Smooth muscle cell (in vitro differentiated cells): ENCODE results near the gene PTPN4. TPM values are rescaled to one million over a fixed set of nuclear protein-coding genes. Genes with fewer than 3 reads are reported as not detected.
"Not testable (repeated sequence)": the region's sequence is repeated elsewhere in the genome, so short reads cannot be mapped to it uniquely, and the experiment has no call there.

ENCODE experiments used
- DNase-seq: peaks from one replicate; lab custom pipeline; 2025; ENCODE audit not compliant: unreplicated experiment; lab: John Stamatoyannopoulos, UW
- H2AFZ ChIP-seq: fragments of 200-600 bp; sonication (generic); 2 replicates; pipeline ENCODE4 v1.6.0; 2016; ENCODE audit warnings: antibody characterized with exemption, low read depth, mild to moderate bottlenecking
- H3F3A ChIP-seq: fragments of 200-600 bp; sonication (generic); 2 replicates; pipeline ENCODE4 v1.6.0; 2017; ENCODE audit warnings: antibody characterized with exemption, low read depth
- H3K27ac ChIP-seq: fragments of 200-600 bp; sonication (generic); 2 replicates; pipeline ENCODE4 v1.5.1; 2016; ENCODE audit warnings: low read depth, mild to moderate bottlenecking
- H3K27me3 ChIP-seq: fragments of 200-600 bp; sonication (generic); 2 replicates; pipeline ENCODE4 v1.6.1; 2016; ENCODE audit warnings: low read depth, mild to moderate bottlenecking
- H3K36me3 ChIP-seq: fragments of 200-600 bp; sonication (generic); 2 replicates; pipeline ENCODE4 v1.5.1; 2016; ENCODE audit warnings: low read depth
- H3K4me1 ChIP-seq: fragments of 200-600 bp; sonication (generic); 2 replicates; pipeline ENCODE4 v1.5.1; 2016; ENCODE audit warnings: low read depth
- H3K4me2 ChIP-seq: fragments of 200-600 bp; sonication (generic); 2 replicates; pipeline ENCODE4 v1.6.0; 2016; ENCODE audit warnings: mild to moderate bottlenecking
- H3K4me3 ChIP-seq: fragments of 200-600 bp; sonication (generic); 2 replicates; pipeline ENCODE4 v1.5.1; 2016; ENCODE audit warnings: mild to moderate bottlenecking
- H3K79me2 ChIP-seq: fragments of 200-600 bp; sonication (generic); 2 replicates; pipeline ENCODE4 v1.6.0; 2016; ENCODE audit warnings: low read depth, mild to moderate bottlenecking
- H3K9ac ChIP-seq: fragments of 200-600 bp; sonication (generic); 2 replicates; pipeline ENCODE4 v1.6.0; 2016; ENCODE audit warnings: low read depth
- H3K9me3 ChIP-seq: fragments of 200-600 bp; sonication (generic); replicated peaks from 2 replicates; pipeline ENCODE4 v1.5.1; 2016; ENCODE audit warnings: low read depth
- H4K20me1 ChIP-seq: fragments of 200-600 bp; sonication (generic); 2 replicates; pipeline ENCODE4 v1.6.0; 2016; ENCODE audit warnings: low read depth
- WGBS: methylation state at CpG from one replicate; pipeline ENCODE4 v1.1.7; 2016; ENCODE audit warnings: low lambda C conversion rate; 5-methylcytosine and 5-hydroxymethylcytosine counted together
- polyA plus RNA-seq: library from polyadenylated mRNA; unstranded; fragments of >200 nt; fragmentation: Nextera tagmentation; extraction: Ambion mirVana; gene quantifications from 2 replicates; pipeline ENCODE4 v1.2.1, GENCODE V29; 2016
- total RNA-seq: library from RNA; depleted of rRNA; stranded (reverse); fragments of >200 nt; gene quantifications from 2 replicates; pipeline ENCODE4 v1.2.3, GENCODE V29; 2014
- TF ChIP-seq, protein P1 (sequence below): fragments of 200-600 bp; sonication (generic); IDR thresholded peaks from 2 replicates; pipeline ENCODE4 v1.5.1; 2017; ENCODE audit warnings: borderline replicate concordance, mild to moderate bottlenecking, antibody characterized with exemption; ENCODE audit not compliant: insufficient read depth, poor library complexity, severe bottlenecking

The PTPN4 gene
- total and polyA plus RNA-seq, 2 experiments from 2014 or later = 9.7 to 26.2 TPM

GRCh38 chr2:119801040-119801439, 41.3 kb downstream of the PTPN4 start:
- WGBS = 94% methylated on average over 7 of the region's 7 CpGs
- TF ChIP-seq, protein P1, sequence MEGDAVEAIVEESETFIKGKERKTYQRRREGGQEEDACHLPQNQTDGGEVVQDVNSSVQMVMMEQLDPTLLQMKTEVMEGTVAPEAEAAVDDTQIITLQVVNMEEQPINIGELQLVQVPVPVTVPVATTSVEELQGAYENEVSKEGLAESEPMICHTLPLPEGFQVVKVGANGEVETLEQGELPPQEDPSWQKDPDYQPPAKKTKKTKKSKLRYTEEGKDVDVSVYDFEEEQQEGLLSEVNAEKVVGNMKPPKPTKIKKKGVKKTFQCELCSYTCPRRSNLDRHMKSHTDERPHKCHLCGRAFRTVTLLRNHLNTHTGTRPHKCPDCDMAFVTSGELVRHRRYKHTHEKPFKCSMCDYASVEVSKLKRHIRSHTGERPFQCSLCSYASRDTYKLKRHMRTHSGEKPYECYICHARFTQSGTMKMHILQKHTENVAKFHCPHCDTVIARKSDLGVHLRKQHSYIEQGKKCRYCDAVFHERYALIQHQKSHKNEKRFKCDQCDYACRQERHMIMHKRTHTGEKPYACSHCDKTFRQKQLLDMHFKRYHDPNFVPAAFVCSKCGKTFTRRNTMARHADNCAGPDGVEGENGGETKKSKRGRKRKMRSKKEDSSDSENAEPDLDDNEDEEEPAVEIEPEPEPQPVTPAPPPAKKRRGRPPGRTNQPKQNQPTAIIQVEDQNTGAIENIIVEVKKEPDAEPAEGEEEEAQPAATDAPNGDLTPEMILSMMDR = no peak

DNA sequence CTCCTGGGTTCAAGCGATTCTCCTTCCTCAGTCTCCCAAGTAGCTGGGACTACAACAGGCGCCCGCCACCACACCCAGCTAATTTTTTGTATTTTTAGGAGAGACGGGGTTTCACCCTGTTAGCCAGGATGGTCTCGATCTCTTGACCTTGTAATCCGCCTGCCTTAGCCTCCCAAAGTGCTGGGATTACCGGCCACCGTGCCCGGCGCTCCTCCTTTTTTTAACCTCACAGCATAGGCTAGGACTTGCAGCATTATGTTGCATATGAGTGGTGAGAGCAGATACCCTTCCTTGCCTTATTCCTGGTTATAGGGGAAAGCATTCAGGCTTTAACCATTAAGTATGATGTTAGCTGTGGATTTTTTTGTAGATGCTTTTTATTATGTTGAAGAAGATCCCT, 42.3 kb downstream of the PTPN4 start:
- H3K36me3 ChIP-seq, H3K4me2 ChIP-seq, H3K27me3 ChIP-seq, H3F3A ChIP-seq, DNase-seq, H3K27ac ChIP-seq, H3K4me1 ChIP-seq, H2AFZ ChIP-seq, H3K9me3 ChIP-seq, H3K9ac ChIP-seq, H3K4me3 ChIP-seq: not testable (repeated sequence)
- H4K20me1 ChIP-seq = peaks cover 31% of the 10 kb centered on the region
- peaks cover 38% of the 10 kb centered on the region for H3K79me2 ChIP-seq
- 72% methylated on average over 10 of the region's 10 CpGs for WGBS

More at GRCh38 chr2:119801040-119801439, 41.3 kb downstream of the PTPN4 start:
- Histone ChIP-seq H3K27ac (no peak overlapping the region), H3K79me2 (peaks cover 38% of the 10 kb centered on the region), H3K4me1 (peaks cover 4% of the 10 kb centered on the region), H2AFZ (no peak overlapping the region), H3K27me3 (no peaks in the 10 kb centered on the region), H3K36me3 (no peaks in the 10 kb centered on the region), H3F3A (no peaks in the 10 kb centered on the region), H3K9me3 (no peaks in the 10 kb centered on the region), H3K4me3 (no peak overlapping the region), H3K4me2 (no peak overlapping the region), H3K9ac (no peak overlapping the region), H4K20me1 (peaks cover 37% of the 10 kb centered on the region)
- DNase-seq = no peak

- H3K9me3 ChIP-seq = no peaks in the 10 kb centered on the region
- H3K79me2 ChIP-seq = peaks cover 34% of the 10 kb centered on the region
- H3K4me2 ChIP-seq = no peak overlapping the region
- DNase-seq = no peak
- no peak overlapping the region for H3K27ac ChIP-seq
- no peak overlapping the region for H2AFZ ChIP-seq
- no peaks in the 10 kb centered on the region for H3K36me3 ChIP-seq
- peaks cover 4% of the 10 kb centered on the region for H3K4me1 ChIP-seq
- WGBS = 94% methylated on average over 2 of the region's 2 CpGs
- H3F3A ChIP-seq = no peaks in the 10 kb centered on the region
- H3K4me3 ChIP-seq = no peak overlapping the region
- H3K9ac ChIP-seq = no peak overlapping the region
- H3K27me3 ChIP-seq = no peaks in the 10 kb centered on the region
- peaks cover 31% of the 10 kb centered on the region for H4K20me1 ChIP-seq
- TF ChIP-seq, protein P1 = no peak
Measured at GRCh38 chr2:119803101-119803500, 43.4 kb downstream of the PTPN4 start.

DNA sequence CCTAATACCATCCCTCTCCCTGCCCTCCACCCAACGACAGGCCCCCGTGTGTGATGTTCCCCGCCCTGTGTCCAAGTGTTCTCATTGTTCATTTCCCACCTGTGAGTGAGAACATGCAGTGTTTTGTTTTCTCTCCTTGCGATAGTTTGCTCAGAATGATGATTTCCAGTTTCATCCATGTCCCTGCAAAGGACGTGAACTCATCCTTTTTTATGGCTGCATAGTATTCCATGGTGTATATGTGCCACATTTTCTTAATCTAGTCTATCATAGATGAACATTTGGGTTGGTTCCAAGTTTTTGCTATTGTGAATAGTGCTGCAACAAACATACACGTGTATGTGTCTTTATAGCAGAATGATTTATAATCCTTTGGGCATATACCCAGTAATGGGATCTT, 44.7 kb downstream of the PTPN4 start:
- H4K20me1 ChIP-seq = peaks cover 24% of the 10 kb centered on the region
- not testable (repeated sequence) for H3K36me3 ChIP-seq, H3F3A ChIP-seq, H3K9me3 ChIP-seq, H3K4me3 ChIP-seq, DNase-seq, H3K9ac ChIP-seq, H3K4me2 ChIP-seq, H3K4me1 ChIP-seq, H3K27me3 ChIP-seq, H3K27ac ChIP-seq, H2AFZ ChIP-seq
- 97% methylated on average over 6 of the region's 6 CpGs for WGBS
- peaks cover 31% of the 10 kb centered on the region for H3K79me2 ChIP-seq

GRCh38 chr2:119808516-119809147, 48.9 kb downstream of the PTPN4 start:
- Histone ChIP-seq H3K79me2 (peaks cover 25% of the 10 kb centered on the region), H3K4me2 (no peak overlapping the region), H3K9ac (no peak overlapping the region), H3F3A (no peaks in the 10 kb centered on the region), H4K20me1 (peaks cover 9% of the 10 kb centered on the region), H3K27me3 (no peaks in the 10 kb centered on the region), H2AFZ (no peak overlapping the region), H3K36me3 (no peaks in the 10 kb centered on the region), H3K4me1 (peaks cover 3% of the 10 kb centered on the region), H3K27ac (no peak overlapping the region), H3K9me3 (no peaks in the 10 kb centered on the region), H3K4me3 (no peak overlapping the region)
- TF ChIP-seq, protein P1 = no peak
- WGBS = 77% methylated on average over 3 of the region's 3 CpGs
- no peak for DNase-seq
